Globus pallidus (tissue), 1 donor: ENCODE measurements around the gene WWOX.
A peak's percentile ranks its signal among the peaks of the same experiment; 100 is the strongest.
"Not testable (repeated sequence)": the region's sequence is repeated elsewhere in the genome, so short reads cannot be mapped to it uniquely, and the experiment has no call there.

ENCODE experiments used
- DNase-seq: peaks from one replicate; pipeline ENCODE4 v3.0.0-alpha.2; 2015; ENCODE audit warnings: low spot score

Gene WWOX

DNA sequence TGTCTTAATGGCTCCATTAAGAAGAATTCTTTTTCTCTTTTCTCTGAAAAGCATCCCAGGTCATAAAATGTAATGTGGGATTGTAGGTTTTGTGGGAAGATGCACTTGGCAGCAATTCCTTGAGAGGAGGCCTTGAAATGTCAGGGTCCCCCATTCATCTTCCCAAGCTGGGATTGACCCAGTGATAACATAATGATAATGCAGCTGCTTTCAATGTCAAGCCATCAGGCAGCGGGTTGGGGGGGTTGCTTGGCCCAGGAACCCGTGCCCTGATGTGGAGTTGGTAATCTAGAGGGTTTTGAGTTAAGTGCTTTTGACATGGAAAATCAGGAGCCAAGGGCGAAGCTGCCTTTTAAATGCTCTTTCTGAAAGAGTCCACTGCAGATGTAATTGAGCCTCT lies 484.0 kb downstream of the WWOX start:
- no peak for DNase-seq

GRCh38 chr16:78584213-78584860 lies 484.9 kb downstream of the WWOX start:
- no peak for DNase-seq

DNA sequence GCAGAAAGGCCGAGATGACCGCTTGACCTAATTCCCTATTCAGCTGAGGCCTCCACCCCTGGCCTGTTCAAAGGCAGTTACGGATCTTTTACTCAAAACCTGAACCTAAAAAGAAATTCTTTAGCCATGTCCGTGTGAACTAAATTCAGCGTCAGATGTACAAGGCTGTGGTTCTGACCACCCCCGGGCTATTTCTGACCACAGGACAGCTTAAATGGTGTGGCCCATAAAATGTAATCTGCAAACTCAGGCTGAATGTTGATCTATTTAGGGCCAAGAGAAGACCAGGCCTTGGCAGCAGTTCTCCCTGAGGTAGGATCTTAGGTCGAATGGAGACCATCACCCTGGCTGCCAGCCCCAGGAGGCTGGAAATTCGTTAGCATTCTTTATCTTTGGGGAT lies 485.5 kb downstream of the WWOX start:
- DNase-seq = no peak

DNA sequence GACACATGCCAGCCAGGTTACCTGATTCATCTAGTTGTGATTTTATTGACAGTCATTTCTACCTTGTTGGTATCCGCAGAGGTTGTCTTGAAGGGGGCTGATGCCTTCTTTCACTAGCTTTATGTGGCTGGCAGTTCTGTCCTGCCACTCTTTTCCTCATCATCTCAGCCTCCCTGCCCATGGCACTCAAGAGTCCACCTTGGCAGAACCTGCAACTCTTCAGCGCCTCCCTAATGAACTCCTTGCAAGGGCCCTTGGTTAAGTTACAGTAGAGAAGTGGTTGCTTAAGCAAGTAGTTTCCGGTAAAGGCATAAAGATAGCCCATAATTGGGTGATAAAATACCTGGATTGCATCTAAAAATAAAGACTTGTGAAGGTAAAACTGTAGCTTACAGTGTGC lies 489.9 kb downstream of the WWOX start:
- no peak for DNase-seq

DNA sequence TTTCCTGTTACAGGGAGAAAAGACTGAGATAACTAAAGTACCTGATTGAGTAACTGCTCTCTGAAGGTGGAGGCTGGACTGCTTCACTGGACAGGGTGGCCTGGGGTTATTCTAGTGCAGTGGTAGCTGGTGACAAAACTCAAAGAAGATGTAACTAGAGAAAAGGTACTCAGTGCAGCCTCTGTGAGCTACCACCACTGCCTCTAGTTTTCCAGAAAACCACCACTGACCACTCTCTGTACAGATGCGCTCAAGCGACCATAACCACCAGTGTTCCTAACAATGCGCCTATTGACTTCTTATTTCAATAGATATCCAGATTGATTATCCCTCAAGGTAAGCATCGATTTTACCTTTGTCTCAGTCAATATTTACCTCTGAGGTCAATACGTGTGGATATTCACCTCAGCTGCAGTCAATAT lies 492.2 kb downstream of the WWOX start:
- DNase-seq = no peak

DNA sequence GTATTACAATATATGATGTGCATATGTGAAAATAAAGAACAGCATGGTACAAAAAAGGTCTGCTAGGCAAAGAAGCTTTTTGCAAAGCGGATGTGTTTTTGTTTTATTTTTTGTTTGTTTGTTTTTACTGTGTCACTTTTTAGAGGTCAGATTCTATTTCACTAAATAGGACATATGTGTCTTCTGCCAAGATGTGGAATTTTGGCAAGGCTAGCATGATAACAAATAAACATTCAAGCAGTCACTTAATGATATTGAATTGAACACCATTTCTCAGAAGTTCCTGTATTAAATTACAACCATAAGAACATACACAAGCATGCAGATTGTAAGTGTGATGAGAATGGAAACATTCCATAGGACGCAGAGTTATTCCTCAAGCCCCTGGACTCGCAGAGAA lies 492.7 kb downstream of the WWOX start:
- DNase-seq = no peak

DNA sequence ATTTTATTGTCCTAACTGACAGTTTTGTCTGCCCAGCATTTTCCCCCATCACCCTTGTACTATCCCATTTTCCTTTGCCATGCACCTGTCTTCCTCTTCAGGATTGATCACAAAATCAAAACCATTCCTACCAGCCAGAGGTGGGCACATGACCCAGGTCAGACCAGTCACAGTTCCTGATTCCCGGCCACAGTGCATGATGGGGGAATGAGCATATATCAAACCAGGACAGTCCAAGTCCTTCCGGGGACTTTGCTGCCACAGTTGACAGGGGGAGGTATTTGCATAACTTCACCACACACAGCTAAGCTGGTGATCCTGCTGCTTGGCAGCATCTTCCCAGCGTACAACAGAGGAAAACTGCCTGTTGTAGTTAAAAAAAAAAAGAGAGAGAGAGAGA lies 493.9 kb downstream of the WWOX start:
- no peak for DNase-seq

DNA sequence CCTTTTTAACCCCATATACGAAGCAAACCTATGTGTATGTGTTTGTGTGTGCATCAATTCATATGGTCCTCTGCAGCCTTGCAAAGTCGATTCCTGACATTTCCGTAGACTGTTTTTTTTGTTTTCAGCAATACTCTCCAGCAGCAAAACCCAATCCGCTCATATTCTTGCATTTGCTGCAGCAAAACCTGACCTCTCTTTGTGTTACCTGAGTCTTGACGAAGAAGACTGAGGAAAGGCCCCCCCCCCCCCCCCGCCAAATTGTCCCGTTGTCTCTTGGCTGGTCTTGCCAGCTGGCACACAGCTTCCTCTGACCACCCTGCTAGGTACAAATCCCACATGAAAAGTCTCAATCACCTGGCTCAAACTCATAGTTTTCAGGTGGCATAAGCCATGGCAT lies 494.7 kb downstream of the WWOX start:
- no peak for DNase-seq

- DNase-seq = no peak
Measured at GRCh38 chr16:78596348-78596995, 497.0 kb downstream of the WWOX start.

- DNase-seq = no peak
Measured at GRCh38 chr16:78596996-78597422, 497.6 kb downstream of the WWOX start.

DNA sequence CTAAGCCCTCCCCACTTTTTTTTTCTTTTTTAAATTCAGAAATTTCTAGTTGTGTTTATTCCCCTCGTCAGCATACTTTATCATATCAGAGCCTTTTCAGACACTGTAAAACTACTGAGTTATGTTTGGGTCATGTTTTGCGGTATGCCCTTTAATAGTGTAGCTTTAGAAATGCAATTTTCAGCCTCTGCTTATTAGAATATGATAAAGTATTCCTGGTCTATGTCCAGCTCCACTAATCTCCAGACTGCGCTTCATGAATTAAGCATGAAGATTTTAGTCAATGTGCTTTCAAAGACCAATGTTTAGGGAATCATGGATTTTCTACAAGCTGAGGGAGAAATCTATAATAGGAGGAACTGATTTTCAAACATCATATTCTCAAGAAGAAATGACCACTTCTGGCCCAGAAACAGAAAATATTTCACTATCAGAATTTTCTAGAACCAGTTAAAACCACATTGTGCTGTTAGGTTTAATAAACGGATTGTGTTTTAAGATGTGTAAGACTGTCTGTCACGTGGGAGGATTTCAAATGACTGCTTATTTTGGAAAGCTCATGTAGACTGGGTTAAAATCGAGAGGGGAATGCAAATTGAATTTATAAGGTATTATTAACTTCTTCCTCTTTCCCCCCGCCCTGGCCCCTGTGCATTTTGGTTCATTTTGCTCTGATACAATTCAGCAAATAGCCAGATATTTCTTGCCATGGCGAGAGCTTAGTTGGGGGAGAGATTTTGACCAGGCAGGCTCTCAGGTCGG lies 498.5 kb downstream of the WWOX start:
- no peak for DNase-seq

DNA sequence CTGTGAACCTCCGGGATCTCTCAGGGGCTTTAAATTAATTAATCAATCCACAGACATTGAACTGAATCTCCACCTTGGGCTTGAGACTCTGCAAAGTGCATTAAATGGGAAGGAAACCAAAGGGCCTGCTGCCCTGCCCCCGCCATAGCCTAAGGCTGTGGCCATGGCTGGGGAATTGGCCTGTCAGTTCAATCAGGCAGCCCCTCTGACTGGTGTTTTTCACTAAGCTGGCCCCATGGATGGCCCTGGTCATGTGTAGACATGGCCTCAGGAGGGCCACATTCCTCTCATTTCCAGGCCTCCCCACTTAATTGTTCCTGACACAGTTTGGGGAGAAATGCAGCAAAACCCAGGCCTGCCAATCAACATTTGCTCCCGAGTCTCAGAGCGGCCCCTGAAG lies 499.8 kb downstream of the WWOX start:
- no peak for DNase-seq

DNA sequence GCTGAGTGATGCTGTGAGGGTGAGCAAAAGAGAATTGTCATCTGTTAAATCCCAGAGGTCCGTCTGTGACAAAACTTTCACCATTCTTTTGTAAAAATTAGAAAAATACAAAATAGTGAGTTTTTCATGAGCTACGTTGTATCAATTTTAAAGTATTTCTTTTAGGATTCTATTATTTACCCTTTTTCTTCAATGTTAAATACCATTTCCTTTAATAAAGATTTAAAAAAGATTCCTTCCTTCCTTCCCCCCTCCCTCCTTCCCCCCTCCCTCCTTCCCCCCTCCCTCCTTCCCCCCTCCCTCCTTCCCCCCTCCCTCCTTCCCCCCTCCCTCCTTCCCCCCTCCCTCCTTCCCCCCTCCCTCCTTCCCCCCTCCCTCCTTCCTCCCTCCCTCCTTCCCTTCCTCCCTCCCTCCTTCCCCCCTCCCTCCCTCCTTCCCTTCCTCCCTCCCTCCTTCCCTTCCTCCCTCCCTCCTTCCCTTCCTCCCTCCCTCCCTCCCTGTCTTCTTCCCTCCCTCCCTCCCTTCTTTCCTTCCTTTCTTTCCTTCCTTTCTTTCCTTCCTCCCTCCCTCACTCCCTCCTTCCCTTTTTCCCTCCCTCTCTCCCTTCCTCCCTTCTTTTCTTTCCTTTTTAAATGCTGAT lies 505.1 kb downstream of the WWOX start:
- DNase-seq = not testable (repeated sequence)

GRCh38 chr16:78605548-78606101 lies 506.2 kb downstream of the WWOX start:
- peak; percentile 25 for DNase-seq

DNA sequence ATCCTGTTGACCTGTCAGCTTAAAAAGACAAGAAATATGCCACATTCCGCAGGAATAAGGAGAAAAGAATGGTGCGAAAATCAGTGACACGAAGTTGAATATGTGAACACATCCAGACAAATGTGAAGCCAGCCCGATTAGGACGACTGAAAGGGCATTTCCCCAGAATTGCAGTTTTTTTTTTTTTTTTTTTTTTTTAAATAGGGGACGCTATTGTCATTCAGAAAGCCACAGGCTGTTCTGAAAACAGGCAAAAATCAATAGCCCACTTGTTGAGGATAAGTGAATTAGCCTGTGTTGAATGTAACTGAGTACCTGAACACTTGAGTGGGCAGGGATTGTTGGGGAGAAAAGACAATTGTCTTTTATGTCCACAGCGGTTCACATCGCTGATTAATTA lies 507.1 kb downstream of the WWOX start:
- DNase-seq = peak; percentile 29

- DNase-seq = no peak
Measured at GRCh38 chr16:78607022-78607421, 507.6 kb downstream of the WWOX start.

DNA sequence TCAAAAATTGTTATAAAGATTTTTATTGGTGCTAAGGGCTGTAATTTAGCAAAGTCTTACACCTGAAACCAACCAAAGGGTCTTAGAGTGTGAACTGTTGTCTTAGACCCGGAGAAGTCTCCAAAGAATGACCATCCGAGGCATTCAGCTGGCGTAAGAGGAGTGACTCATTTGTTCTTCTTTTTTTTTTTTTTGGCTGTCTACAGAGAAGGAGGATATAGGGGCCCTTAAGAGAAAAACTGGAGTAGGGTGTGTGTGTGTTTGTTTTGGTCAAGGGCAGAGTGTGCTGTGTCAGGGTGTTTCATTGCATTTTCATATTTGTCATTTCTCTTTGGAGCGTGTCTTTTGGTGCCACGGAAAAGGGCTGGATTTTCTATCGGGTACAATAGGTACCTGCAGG lies 508.0 kb downstream of the WWOX start:
- no peak for DNase-seq

- DNase-seq = no peak
Measured at GRCh38 chr16:78608305-78608776, 508.9 kb downstream of the WWOX start.

DNA sequence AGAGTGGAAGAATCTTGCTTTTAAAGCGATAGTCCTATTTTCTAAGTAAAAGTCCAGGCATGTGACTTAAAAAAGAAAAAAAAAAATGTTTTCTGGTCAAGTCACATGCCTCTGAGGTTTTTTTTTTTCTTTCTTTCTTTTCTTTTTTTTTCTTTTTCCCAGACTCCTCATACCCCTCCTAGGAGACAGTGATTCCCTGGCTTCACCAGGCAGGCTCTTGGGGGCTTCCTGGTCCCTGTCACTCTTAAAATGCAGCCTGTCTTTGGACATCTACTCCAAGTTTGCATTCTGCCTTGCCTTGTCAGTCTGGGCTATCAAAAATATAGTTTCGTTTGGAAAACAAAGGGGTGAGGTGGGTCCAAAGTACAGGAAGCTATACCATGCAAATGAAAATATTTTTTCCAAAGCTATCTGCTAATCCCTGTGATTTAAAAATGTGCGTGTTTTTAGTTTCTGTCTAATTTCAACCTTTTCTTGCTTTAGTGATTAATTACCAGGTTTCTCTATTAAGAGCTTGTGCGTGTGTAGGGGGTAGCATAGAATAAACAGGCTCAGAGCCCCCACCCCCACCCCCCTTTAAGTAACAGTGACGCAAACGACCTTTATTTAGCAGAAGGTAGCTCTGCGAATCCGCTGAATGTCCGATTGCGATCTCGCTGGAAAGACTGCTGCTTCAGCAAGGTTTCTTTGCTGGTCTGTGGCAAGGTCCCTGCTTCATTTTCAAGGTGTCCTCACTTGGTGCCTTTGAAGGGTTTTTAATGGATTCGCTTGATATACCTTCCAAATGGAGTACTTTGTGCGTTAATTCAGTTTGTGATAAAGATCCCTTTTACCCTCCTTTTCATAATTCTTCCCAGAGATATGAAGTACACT lies 510.2 kb downstream of the WWOX start:
- DNase-seq = no peak

GRCh38 chr16:78611318-78611717 lies 511.9 kb downstream of the WWOX start:
- DNase-seq = no peak

DNA sequence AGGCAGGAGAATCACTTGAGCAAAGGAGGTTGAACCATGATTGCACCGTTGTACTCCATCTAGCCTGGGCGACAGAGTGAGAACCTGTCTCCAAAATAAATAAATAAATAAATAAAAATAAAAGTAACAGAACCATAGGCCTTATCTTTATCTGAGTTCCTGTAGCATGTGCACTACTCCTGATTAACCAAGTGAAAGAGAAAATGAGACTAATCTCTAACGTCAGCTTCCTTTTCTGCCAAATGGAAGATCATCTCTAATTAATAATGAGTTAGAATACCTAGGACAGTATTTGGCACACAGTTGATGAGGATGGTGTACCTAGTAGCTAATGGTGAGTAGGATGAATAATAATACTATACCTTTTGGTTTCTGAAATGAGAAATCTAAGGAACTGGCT lies 520.4 kb downstream of the WWOX start:
- no peak for DNase-seq
